OCI-LY3 (cell line): ENCODE data around the gene MIOX.

Experiments used
- EZH2phosphoT487 ChIP-seq: fragments of 200-600 bp; shearing (Covaris generic); IDR thresholded peaks from 2 replicates; pipeline ENCODE4 v1.6.1; 2018; ENCODE audit warnings: antibody characterized with exemption, mixed run types, low read depth
- TF ChIP-seq, protein P1 (sequence below): fragments of 200-600, 300-600 bp; sonication (generic); IDR thresholded peaks from 2 replicates; pipeline ENCODE4 v1.5.1; 2014; ENCODE audit warnings: antibody characterized with exemption, low read length, low read depth

DNA sequence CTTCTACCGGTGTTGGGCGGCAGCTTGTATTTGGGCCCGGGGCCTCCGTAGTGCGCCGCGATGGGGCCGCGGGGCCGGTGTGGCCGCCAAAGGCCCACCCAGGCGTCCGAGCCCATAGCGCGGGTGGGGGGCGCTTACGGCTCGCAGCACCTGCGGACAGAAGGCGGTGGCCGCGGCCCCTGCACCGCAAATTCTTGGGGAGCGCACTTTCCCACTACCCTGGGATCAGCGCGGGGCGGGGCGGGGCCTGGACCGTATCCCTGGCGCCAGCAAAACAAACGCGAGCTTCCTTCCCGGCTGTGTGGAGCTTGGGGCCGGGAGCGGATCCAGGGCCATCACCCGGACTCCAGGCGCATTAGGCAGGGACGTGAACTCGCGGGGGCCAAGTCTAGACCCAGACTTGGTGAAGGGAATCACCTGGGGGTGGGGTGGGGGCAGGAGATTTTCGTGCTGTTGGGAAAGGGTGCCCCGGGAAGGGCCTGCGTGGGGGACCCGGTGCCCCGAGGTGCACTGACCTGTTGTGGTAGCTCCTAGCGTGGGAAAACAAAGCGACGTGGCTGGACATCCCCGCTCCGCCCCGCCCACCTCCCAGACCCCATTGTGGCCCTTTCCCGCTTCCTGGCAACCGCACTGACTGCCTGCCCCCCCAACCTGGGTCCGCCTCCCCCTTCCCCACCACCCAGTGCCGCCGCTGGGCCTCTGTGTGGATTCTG is 45.5 kb downstream of the MIOX start:
- TF ChIP-seq, protein P1, sequence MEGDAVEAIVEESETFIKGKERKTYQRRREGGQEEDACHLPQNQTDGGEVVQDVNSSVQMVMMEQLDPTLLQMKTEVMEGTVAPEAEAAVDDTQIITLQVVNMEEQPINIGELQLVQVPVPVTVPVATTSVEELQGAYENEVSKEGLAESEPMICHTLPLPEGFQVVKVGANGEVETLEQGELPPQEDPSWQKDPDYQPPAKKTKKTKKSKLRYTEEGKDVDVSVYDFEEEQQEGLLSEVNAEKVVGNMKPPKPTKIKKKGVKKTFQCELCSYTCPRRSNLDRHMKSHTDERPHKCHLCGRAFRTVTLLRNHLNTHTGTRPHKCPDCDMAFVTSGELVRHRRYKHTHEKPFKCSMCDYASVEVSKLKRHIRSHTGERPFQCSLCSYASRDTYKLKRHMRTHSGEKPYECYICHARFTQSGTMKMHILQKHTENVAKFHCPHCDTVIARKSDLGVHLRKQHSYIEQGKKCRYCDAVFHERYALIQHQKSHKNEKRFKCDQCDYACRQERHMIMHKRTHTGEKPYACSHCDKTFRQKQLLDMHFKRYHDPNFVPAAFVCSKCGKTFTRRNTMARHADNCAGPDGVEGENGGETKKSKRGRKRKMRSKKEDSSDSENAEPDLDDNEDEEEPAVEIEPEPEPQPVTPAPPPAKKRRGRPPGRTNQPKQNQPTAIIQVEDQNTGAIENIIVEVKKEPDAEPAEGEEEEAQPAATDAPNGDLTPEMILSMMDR = no peak
- no peak for TF ChIP-seq EZH2phosphoT487
